Loucy (cell line): ENCODE measurements around the gene BCAT1.

Source experiments
- H2AFZ ChIP-seq: fragments of 200-600 bp; sonication (generic); 2 replicates; pipeline ENCODE4 v1.6.0; 2016; ENCODE audit warnings: antibody characterized with exemption, mild to moderate bottlenecking, low read length, moderate library complexity
- H3F3A ChIP-seq: fragments of 200-600 bp; 2 replicates; pipeline ENCODE4 v1.6.0; 2016; ENCODE audit warnings: antibody characterized with exemption, low read depth, mild to moderate bottlenecking
- H3K27me3 ChIP-seq: fragments of 200-600 bp; sonication (generic); 2 replicates; pipeline ENCODE4 v1.6.1; 2014; ENCODE audit warnings: low read length, mild to moderate bottlenecking; ENCODE audit not compliant: insufficient read depth, poor library complexity, severe bottlenecking
- H3K36me3 ChIP-seq: fragments of 200-600 bp; sonication (generic); 2 replicates; pipeline ENCODE4 v1.6.1; 2016; ENCODE audit warnings: low read length; ENCODE audit not compliant: insufficient read depth
- H3K4me1 ChIP-seq: fragments of 200-600 bp; sonication (generic); 2 replicates; pipeline ENCODE4 v1.5.1; 2014; ENCODE audit warnings: low read length, mild to moderate bottlenecking; ENCODE audit not compliant: insufficient read depth, poor library complexity, severe bottlenecking
- H3K4me2 ChIP-seq: fragments of 200-600 bp; sonication (generic); 2 replicates; pipeline ENCODE4 v1.6.0; 2014; ENCODE audit warnings: antibody characterized with exemption, low read length, low read depth, mild to moderate bottlenecking; ENCODE audit not compliant: poor library complexity, severe bottlenecking
- H3K4me3 ChIP-seq: fragments of 200-600 bp; sonication (generic); 2 replicates; pipeline ENCODE4 v1.5.1; 2014; ENCODE audit warnings: low read length, mild to moderate bottlenecking, mixed read lengths; ENCODE audit not compliant: poor library complexity, severe bottlenecking
- H3K79me2 ChIP-seq: fragments of 200-600 bp; sonication (generic); 2 replicates; pipeline ENCODE4 v1.6.1; 2014; ENCODE audit warnings: low read length; ENCODE audit not compliant: insufficient read depth
- H3K9ac ChIP-seq: fragments of 200-600 bp; sonication (generic); 2 replicates; pipeline ENCODE4 v1.6.0; 2014; ENCODE audit warnings: mild to moderate bottlenecking, low read depth, low read length, moderate library complexity; ENCODE audit not compliant: poor library complexity, severe bottlenecking
- H3K9me2 ChIP-seq: fragments of 200-600 bp; sonication (generic); replicated peaks from 2 replicates; pipeline ENCODE4 v1.6.1; 2016; ENCODE audit warnings: low read depth, low read length, mixed read lengths
- H3K9me3 ChIP-seq: fragments of 200-600 bp; sonication (generic); 2 replicates; pipeline ENCODE4 v1.6.1; 2014; ENCODE audit warnings: mild to moderate bottlenecking, antibody characterized with exemption, low read length, low read depth; ENCODE audit not compliant: insufficient read depth
- H4K20me1 ChIP-seq: fragments of 200-600 bp; sonication (generic); 2 replicates; pipeline ENCODE4 v1.6.0; 2014; ENCODE audit warnings: antibody characterized with exemption, low read length, mild to moderate bottlenecking; ENCODE audit not compliant: insufficient read depth, poor library complexity, severe bottlenecking
- EZH2phosphoT487 ChIP-seq: fragments of 200-600 bp; IDR thresholded peaks from 2 replicates; pipeline ENCODE4 v1.6.1; 2018; ENCODE audit warnings: antibody characterized with exemption, mild to moderate bottlenecking, moderate library complexity, borderline replicate concordance
- TF ChIP-seq, protein P1 (sequence below): fragments of 200-600 bp; sonication (generic); conservative IDR thresholded peaks from 2 replicates; pipeline ENCODE4 v1.5.1; 2014; ENCODE audit warnings: mild to moderate bottlenecking, antibody characterized with exemption, low read length

The BCAT1 gene

DNA sequence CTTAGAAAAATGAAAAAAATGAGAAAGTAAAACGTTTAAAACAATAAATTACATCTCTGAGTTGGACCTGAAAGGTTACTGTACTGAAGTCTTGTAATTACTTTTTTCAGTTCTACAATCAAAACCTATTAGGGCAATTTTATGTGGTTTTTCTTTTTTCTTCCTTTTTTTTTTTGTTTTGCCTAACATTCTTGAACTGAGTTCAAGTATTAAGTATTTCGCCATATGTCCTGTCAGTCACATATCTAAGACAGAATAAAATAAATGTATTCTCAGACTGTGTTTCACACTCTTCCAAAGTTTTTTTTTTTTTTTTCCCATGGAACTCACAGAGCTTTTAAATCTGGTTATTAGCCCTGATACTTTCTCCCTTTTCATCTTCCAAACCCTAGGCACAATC, 172.0 kb downstream of the BCAT1 start:
- Histone ChIP-seq H3K36me3 (no peaks in the 10 kb centered on the region), H2AFZ (no peak overlapping the region), H3F3A (no peaks in the 10 kb centered on the region), H3K9ac (no peak overlapping the region), H3K4me3 (no peak overlapping the region), H3K27me3 (no peaks in the 10 kb centered on the region), H3K9me2 (no peaks in the 10 kb centered on the region), H3K79me2 (no peaks in the 10 kb centered on the region), H3K4me1 (peaks cover 5% of the 10 kb centered on the region), H4K20me1 (no peaks in the 10 kb centered on the region), H3K9me3 (no peaks in the 10 kb centered on the region), H3K4me2 (no peak overlapping the region)
- no peak for TF ChIP-seq EZH2phosphoT487
- TF ChIP-seq, protein P1, sequence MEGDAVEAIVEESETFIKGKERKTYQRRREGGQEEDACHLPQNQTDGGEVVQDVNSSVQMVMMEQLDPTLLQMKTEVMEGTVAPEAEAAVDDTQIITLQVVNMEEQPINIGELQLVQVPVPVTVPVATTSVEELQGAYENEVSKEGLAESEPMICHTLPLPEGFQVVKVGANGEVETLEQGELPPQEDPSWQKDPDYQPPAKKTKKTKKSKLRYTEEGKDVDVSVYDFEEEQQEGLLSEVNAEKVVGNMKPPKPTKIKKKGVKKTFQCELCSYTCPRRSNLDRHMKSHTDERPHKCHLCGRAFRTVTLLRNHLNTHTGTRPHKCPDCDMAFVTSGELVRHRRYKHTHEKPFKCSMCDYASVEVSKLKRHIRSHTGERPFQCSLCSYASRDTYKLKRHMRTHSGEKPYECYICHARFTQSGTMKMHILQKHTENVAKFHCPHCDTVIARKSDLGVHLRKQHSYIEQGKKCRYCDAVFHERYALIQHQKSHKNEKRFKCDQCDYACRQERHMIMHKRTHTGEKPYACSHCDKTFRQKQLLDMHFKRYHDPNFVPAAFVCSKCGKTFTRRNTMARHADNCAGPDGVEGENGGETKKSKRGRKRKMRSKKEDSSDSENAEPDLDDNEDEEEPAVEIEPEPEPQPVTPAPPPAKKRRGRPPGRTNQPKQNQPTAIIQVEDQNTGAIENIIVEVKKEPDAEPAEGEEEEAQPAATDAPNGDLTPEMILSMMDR, result no peak

DNA sequence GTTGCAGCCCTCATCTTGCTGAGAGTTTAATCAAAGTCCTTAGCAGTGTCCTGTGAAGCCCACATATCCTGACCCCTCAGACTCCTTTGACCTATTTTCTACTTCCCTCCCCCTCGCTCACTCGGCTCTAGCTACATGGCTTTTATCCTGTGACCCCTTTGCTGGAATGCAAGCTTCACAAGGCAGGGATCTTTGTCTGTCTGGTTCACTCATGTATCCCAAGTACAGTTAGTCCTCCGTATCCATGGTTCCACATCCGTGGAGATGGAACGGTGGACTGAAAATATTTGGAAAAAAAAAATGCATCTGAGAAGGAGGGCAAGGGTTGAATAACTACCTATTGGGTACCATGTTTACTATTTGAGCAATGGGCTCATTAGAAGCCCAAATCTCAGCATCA, 173.8 kb downstream of the BCAT1 start:
- Histone ChIP-seq H2AFZ (no peak overlapping the region), H3K4me1 (peaks cover 4% of the 10 kb centered on the region), H4K20me1 (no peaks in the 10 kb centered on the region), H3K9ac (no peak overlapping the region), H3K36me3 (no peaks in the 10 kb centered on the region), H3F3A (no peaks in the 10 kb centered on the region), H3K79me2 (no peaks in the 10 kb centered on the region), H3K9me2 (no peaks in the 10 kb centered on the region), H3K27me3 (no peaks in the 10 kb centered on the region), H3K9me3 (no peaks in the 10 kb centered on the region), H3K4me2 (no peak overlapping the region), H3K4me3 (no peak overlapping the region)
- TF ChIP-seq EZH2phosphoT487, result no peak
- TF ChIP-seq, protein P1, result no peak

DNA sequence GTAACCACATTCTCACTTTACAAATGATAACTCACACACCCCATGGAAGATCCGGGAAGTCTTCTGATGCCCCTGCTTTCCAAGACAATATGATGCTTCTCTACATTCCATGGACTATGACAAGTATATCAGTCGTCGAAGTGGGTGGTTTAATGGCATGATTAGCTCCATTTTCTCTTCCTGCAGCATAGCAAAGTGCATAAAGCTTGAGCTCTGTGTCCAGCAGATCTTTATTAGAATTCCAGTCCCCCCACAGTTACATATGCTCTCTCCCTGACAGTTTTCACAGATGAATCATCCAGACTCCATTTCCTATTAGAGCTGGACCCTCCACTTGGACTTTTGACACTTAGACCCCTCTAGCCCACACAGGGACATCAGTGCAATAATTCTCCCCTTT, 174.9 kb downstream of the BCAT1 start:
- no peak overlapping the region for H3K4me3 ChIP-seq
- H3K4me1 ChIP-seq, result no peaks in the 10 kb centered on the region
- H3F3A ChIP-seq, result no peaks in the 10 kb centered on the region
- H3K36me3 ChIP-seq, result no peaks in the 10 kb centered on the region
- H3K9ac ChIP-seq, result no peak overlapping the region
- TF ChIP-seq, protein P1, result no peak
- no peak for TF ChIP-seq EZH2phosphoT487
- no peak overlapping the region for H3K4me2 ChIP-seq
- H3K79me2 ChIP-seq, result no peaks in the 10 kb centered on the region
- no peaks in the 10 kb centered on the region for H3K9me2 ChIP-seq
- no peaks in the 10 kb centered on the region for H3K27me3 ChIP-seq
- H2AFZ ChIP-seq, result no peak overlapping the region
- no peaks in the 10 kb centered on the region for H4K20me1 ChIP-seq
- no peaks in the 10 kb centered on the region for H3K9me3 ChIP-seq
